ENCODE data around the gene SLC12A3.

DNA sequence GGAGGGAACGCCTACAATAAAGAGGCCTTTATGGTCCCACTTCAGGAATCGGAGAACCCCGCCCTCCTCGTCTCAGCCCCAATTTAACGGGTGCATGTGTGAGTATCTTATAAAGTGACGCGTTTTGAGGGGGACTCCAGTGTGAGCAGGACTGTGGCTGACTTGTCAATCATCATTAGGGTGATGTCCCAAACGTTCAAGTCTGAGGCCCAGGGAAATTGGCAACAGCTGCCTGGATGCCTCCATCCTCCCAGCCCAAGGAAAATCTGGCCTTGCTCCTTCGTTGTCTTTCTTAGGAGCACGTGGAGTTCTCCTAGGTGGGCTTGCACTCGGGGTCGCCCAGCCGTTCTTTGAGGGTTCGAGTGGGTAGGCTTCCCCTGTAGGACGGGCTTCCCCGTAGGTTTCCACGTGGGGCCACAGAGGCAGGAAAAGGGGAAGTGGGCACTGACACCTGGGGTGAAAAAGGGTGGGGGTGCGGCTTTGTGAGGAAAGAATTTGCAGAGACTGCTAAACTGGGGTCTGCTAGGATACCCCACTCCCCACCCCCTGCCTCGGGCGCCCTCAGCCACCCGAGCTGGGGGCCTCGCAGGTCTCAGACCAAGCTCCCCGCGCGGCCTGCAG lies 66.4 kb downstream of the SLC12A3 start:
- TF ChIP-seq, protein P1, sequence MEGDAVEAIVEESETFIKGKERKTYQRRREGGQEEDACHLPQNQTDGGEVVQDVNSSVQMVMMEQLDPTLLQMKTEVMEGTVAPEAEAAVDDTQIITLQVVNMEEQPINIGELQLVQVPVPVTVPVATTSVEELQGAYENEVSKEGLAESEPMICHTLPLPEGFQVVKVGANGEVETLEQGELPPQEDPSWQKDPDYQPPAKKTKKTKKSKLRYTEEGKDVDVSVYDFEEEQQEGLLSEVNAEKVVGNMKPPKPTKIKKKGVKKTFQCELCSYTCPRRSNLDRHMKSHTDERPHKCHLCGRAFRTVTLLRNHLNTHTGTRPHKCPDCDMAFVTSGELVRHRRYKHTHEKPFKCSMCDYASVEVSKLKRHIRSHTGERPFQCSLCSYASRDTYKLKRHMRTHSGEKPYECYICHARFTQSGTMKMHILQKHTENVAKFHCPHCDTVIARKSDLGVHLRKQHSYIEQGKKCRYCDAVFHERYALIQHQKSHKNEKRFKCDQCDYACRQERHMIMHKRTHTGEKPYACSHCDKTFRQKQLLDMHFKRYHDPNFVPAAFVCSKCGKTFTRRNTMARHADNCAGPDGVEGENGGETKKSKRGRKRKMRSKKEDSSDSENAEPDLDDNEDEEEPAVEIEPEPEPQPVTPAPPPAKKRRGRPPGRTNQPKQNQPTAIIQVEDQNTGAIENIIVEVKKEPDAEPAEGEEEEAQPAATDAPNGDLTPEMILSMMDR (IDR thresholded peaks at IDR 0.05; ENCODE audit: insufficient read depth, low read length, poor library complexity, severe bottlenecking), result no peak
- TF ChIP-seq EZH2phosphoT487 (conservative IDR thresholded peaks at IDR 0.05; ENCODE audit: low read length), result no peak

Measured in SU-DHL-6 (cell line).